K562 treated with DMSO at 1 percent for 48 hours (cell line): Measurements from ENCODE around the gene PLD2. TPM values are rescaled to one million over a fixed set of nuclear protein-coding genes. Genes with fewer than 3 reads are reported as not detected.

ENCODE experiments used
- total RNA-seq: library from RNA; unstranded; fragments of 300-600 nt; gene quantifications from 2 replicates; pipeline ENCODE4 v1.2.3, GENCODE V29; 2022; ENCODE audit warnings: low replicate concordance; ENCODE audit errors: extremely low read depth

PLD2 gene
- total RNA-seq, result not detected in 2 replicates

GRCh38 chr17:4806777-4807604 lies at the start of gene PLD2:
Gene PLD2, plus strand, starts transcription at chr17:4807152. Its CDS starts 621 bp downstream, at chr17:4807773.

GRCh38 chr17:4771519-4772234 lies 35.3 kb upstream of the PLD2 start, which contains the start of gene TM4SF5:
Gene TM4SF5, plus strand, starts transcription at chr17:4771886. Its CDS starts 37 bp downstream, at chr17:4771923.

GRCh38 chr17:4786106-4786511 lies 20.8 kb upstream of the PLD2 start, which contains the start of gene VMO1:
Gene VMO1, minus strand, starts transcription at chr17:4786364. Its CDS starts 12 bp downstream, at chr17:4786352.

GRCh38 chr17:4788807-4789700 lies 17.9 kb upstream of the PLD2 start, which contains the start of gene GLTPD2:
Gene GLTPD2, plus strand, starts transcription at chr17:4788964. Its CDS starts 48 bp downstream, at chr17:4789012.

GRCh38 chr17:4802228-4802627 lies 4.7 kb upstream of the PLD2 start, which contains the start of gene C17orf114:
Gene C17orf114, minus strand, starts transcription at chr17:4802328.

GRCh38 chr17:4833178-4833940 lies 26.4 kb downstream of the PLD2 start, which contains the start of gene MINK1:
Gene MINK1, plus strand, starts transcription at chr17:4833340. Its CDS starts 244 bp downstream, at chr17:4833584.

Other genes with a start within 250 kb of the PLD2 start
- not detected in 2 replicates for gene GGT6, start 246.6 kb upstream of the PLD2 start, total RNA-seq
- gene SMTNL2, start 222.6 kb upstream of the PLD2 start, total RNA-seq, result not detected in 2 replicates
- gene ALOX15, start 165.5 kb upstream of the PLD2 start, total RNA-seq, result not detected in 2 replicates
- gene PELP1, start 103.0 kb upstream of the PLD2 start, total RNA-seq, result not detected in 2 replicates
- gene ARRB2, start 96.5 kb upstream of the PLD2 start, total RNA-seq, result not detected in 2 replicates
- gene MED11, start 75.7 kb upstream of the PLD2 start, total RNA-seq, result not detected in 2 replicates
- not detected in 2 replicates for gene ZMYND15, start 67.3 kb upstream of the PLD2 start, total RNA-seq
- gene CXCL16, start 67.2 kb upstream of the PLD2 start, total RNA-seq, result not detected in 2 replicates
- not detected in 2 replicates for gene TM4SF5, start 35.3 kb upstream of the PLD2 start, total RNA-seq
- not detected in 2 replicates for gene VMO1, start 20.8 kb upstream of the PLD2 start, total RNA-seq
- gene GLTPD2, start 18.2 kb upstream of the PLD2 start, total RNA-seq, result not detected in 2 replicates
- gene PSMB6, start 11.0 kb upstream of the PLD2 start, total RNA-seq, result not detected in 2 replicates
- not detected in 2 replicates for gene MINK1, start 26.2 kb downstream of the PLD2 start, total RNA-seq
- not detected in 2 replicates for gene C17orf107, start 92.4 kb downstream of the PLD2 start, total RNA-seq
- gene CHRNE, start 95.9 kb downstream of the PLD2 start, total RNA-seq, result not detected in 2 replicates
- not detected in 2 replicates for gene GP1BA, start 125.1 kb downstream of the PLD2 start, total RNA-seq
- not detected in 2 replicates for gene SLC25A11, start 132.9 kb downstream of the PLD2 start, total RNA-seq
- not detected in 2 replicates for gene RNF167, start 133.1 kb downstream of the PLD2 start, total RNA-seq
- gene PFN1, start 141.4 kb downstream of the PLD2 start, total RNA-seq, result not detected in 2 replicates
- gene ENO3, start 144.0 kb downstream of the PLD2 start, total RNA-seq, result not detected in 2 replicates
- gene SPAG7, start 160.7 kb downstream of the PLD2 start, total RNA-seq, result not detected in 2 replicates
- not detected in 2 replicates for gene CAMTA2, start 180.5 kb downstream of the PLD2 start, total RNA-seq
- gene INCA1, start 190.4 kb downstream of the PLD2 start, total RNA-seq, result not detected in 2 replicates
- gene KIF1C, start 190.8 kb downstream of the PLD2 start, total RNA-seq, result not detected in 2 replicates
- not detected in 2 replicates for gene SLC52A1, start 228.3 kb downstream of the PLD2 start, total RNA-seq